Right renal pelvis (tissue), 4 donors: ENCODE measurements around the gene DPP10. TPM values are rescaled to one million over a fixed set of nuclear protein-coding genes. Genes with fewer than 3 reads are reported as not detected.

Experiments used
- DNase-seq, 4 donors: peaks; one replicate each; pipeline ENCODE4 v3.0.0-alpha.2; 2013; ENCODE audit warnings: low read depth in 4 of 4, low spot score in 3 of 4, missing footprints in 1 of 4
- polyA plus RNA-seq, 4 donors: library from polyadenylated mRNA; unstranded; fragments of 120-200 nt; gene quantifications; one replicate each; pipeline ENCODE4 v1.2.1, GENCODE V29; 2013; ENCODE audit not compliant: insufficient read length in 4 of 4

DPP10 gene
- polyA plus RNA-seq, 4 donors, result 9.8 to 14.6 (median 12.7) TPM

- DNase-seq, result no peak
Observed at GRCh38 chr2:115796078-115796477, 1353.6 kb downstream of the DPP10 start.

GRCh38 chr2:115807276-115807675 is 1364.8 kb downstream of the DPP10 start:
- DNase-seq, result no peak

- DNase-seq, result no peak
Observed at GRCh38 chr2:115825912-115826311, 1383.5 kb downstream of the DPP10 start.

- DNase-seq, result no peak
Observed at GRCh38 chr2:115833196-115833595, 1390.8 kb downstream of the DPP10 start.

GRCh38 chr2:115838539-115838938 is 1396.1 kb downstream of the DPP10 start:
- DNase-seq, result no peak

- no peak for DNase-seq
Observed at GRCh38 chr2:115842306-115842705, 1399.9 kb downstream of the DPP10 start.

- DNase-seq, result no peak
Observed at GRCh38 chr2:115848192-115848591, 1405.8 kb downstream of the DPP10 start.

GRCh38 chr2:115867024-115867423 is 1424.6 kb downstream of the DPP10 start:
- no peak for DNase-seq

- no peak for DNase-seq
Observed at GRCh38 chr2:115874427-115874826, 1432.0 kb downstream of the DPP10 start.

- DNase-seq, result no peak
Observed at GRCh38 chr2:115880558-115880957, 1438.1 kb downstream of the DPP10 start.

- no peak for DNase-seq
Observed at GRCh38 chr2:115887209-115887776, 1444.9 kb downstream of the DPP10 start.
